IPS DF 6.9 (cell line): ENCODE measurements around the gene SERINC2.

Experiments
- DNase-seq: peaks from one replicate; pipeline ENCODE4 v3.0.0-alpha.2; 2013; ENCODE audit warnings: low read depth, low spot score
- H3K27ac ChIP-seq: one replicate; pipeline ENCODE4 v1.5.1; 2013; ENCODE audit warnings: low read length, control low read depth
- H3K27me3 ChIP-seq: 2 replicates; pipeline ENCODE4 v1.6.1; 2013; ENCODE audit warnings: mild to moderate bottlenecking, low read length; ENCODE audit not compliant: control insufficient read depth, insufficient read depth
- H3K36me3 ChIP-seq: 2 replicates; pipeline ENCODE4 v1.6.1; 2013; ENCODE audit warnings: low read length; ENCODE audit not compliant: control insufficient read depth, insufficient read depth
- H3K4me1 ChIP-seq: 2 replicates; pipeline ENCODE4 v1.6.1; 2013; ENCODE audit warnings: low read length; ENCODE audit not compliant: control insufficient read depth, insufficient read depth
- H3K4me3 ChIP-seq: 2 replicates; pipeline ENCODE4 v1.5.1; 2013; ENCODE audit warnings: mild to moderate bottlenecking, low read length
- H3K9me3 ChIP-seq: 2 replicates; pipeline ENCODE4 v1.6.1; 2013; ENCODE audit warnings: low read length, inconsistent platforms; ENCODE audit not compliant: control insufficient read depth, insufficient read depth
- WGBS: extraction: QIAGEN DNeasy Blood & Tissue Kit; methylation state at CpG from one replicate; pipeline ENCODE4 v1.1.7; 2013; ENCODE audit warnings: mixed read lengths, missing lambda C conversion rate; ENCODE audit not compliant: insufficient read length, insufficient coverage; 5-methylcytosine and 5-hydroxymethylcytosine counted together

SERINC2 gene

GRCh38 chr1:31414980-31415370, 2.0 kb downstream of the SERINC2 start:
- no CpG with 5 or more reads among the region's 4 CpGs for WGBS
- no peaks in the 10 kb centered on the region for H3K9me3 ChIP-seq
- H3K27me3 ChIP-seq: no peaks in the 10 kb centered on the region
- DNase-seq: no peak
- H3K27ac ChIP-seq: no peak overlapping the region
- H3K36me3 ChIP-seq: no peaks in the 10 kb centered on the region
- H3K4me1 ChIP-seq: peaks cover 6% of the 10 kb centered on the region
- H3K4me3 ChIP-seq: no peak overlapping the region

GRCh38 chr1:31415658-31416057, 2.6 kb downstream of the SERINC2 start:
- no peaks in the 10 kb centered on the region for H3K27me3 ChIP-seq
- WGBS: no CpG with 5 or more reads among the region's 2 CpGs
- no peak for DNase-seq
- H3K27ac ChIP-seq: no peak overlapping the region
- peaks cover 6% of the 10 kb centered on the region for H3K4me1 ChIP-seq
- H3K9me3 ChIP-seq: no peaks in the 10 kb centered on the region
- H3K4me3 ChIP-seq: no peak overlapping the region
- no peaks in the 10 kb centered on the region for H3K36me3 ChIP-seq

GRCh38 chr1:31416101-31416736, 3.2 kb downstream of the SERINC2 start:
- DNase-seq: no peak
- Histone ChIP-seq H3K9me3 (no peaks in the 10 kb centered on the region), H3K36me3 (no peaks in the 10 kb centered on the region), H3K4me1 (peaks cover 6% of the 10 kb centered on the region), H3K27ac (no peak overlapping the region), H3K4me3 (no peak overlapping the region), H3K27me3 (no peaks in the 10 kb centered on the region)
- no CpG with 5 or more reads among the region's 7 CpGs for WGBS

GRCh38 chr1:31417148-31417547, 4.1 kb downstream of the SERINC2 start:
- H3K27me3 ChIP-seq: no peaks in the 10 kb centered on the region
- no peaks in the 10 kb centered on the region for H3K36me3 ChIP-seq
- no peaks in the 10 kb centered on the region for H3K9me3 ChIP-seq
- H3K27ac ChIP-seq: no peak overlapping the region
- DNase-seq: no peak
- peaks cover 7% of the 10 kb centered on the region for H3K4me1 ChIP-seq
- H3K4me3 ChIP-seq: no peak overlapping the region
- WGBS: no CpG with 5 or more reads among the region's 3 CpGs

GRCh38 chr1:31418626-31419323, 5.8 kb downstream of the SERINC2 start:
- H3K27me3 ChIP-seq: no peaks in the 10 kb centered on the region
- no peaks in the 10 kb centered on the region for H3K9me3 ChIP-seq
- DNase-seq: no peak
- no peak overlapping the region for H3K27ac ChIP-seq
- H3K36me3 ChIP-seq: no peaks in the 10 kb centered on the region
- H3K4me3 ChIP-seq: no peak overlapping the region
- H3K4me1 ChIP-seq: peaks cover 7% of the 10 kb centered on the region
- no CpG with 5 or more reads among the region's 4 CpGs for WGBS

DNA sequence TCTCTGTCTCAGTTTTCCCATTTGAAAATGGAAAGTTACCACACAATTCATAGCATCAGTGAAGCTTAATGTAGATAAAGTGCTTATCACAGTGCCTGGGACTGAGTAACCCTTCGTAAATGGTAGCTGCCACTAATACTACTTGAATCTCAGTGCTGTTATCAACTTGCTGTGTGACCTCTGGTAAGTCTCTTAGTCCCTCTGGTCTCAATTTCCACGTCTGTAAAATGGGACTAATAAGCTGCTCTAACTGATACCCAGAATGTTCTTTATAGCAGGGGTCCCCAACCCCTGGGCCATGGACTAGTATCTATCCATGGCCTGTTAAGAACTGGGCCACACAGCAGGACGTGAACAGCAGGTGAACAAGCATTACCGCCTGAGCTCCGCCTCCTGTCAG, 7.7 kb downstream of the SERINC2 start:
- Histone ChIP-seq H3K27me3 (no peaks in the 10 kb centered on the region), H3K4me3 (no peak overlapping the region), H3K4me1 (peaks cover 1% of the 10 kb centered on the region; the same call in 1 of the 2 replicates), H3K9me3 (no peaks in the 10 kb centered on the region), H3K27ac (no peak overlapping the region), H3K36me3 (no peaks in the 10 kb centered on the region; the same call in 1 of the 2 replicates)
- no peak for DNase-seq
- WGBS: no CpG with 5 or more reads among the region's 5 CpGs

DNA sequence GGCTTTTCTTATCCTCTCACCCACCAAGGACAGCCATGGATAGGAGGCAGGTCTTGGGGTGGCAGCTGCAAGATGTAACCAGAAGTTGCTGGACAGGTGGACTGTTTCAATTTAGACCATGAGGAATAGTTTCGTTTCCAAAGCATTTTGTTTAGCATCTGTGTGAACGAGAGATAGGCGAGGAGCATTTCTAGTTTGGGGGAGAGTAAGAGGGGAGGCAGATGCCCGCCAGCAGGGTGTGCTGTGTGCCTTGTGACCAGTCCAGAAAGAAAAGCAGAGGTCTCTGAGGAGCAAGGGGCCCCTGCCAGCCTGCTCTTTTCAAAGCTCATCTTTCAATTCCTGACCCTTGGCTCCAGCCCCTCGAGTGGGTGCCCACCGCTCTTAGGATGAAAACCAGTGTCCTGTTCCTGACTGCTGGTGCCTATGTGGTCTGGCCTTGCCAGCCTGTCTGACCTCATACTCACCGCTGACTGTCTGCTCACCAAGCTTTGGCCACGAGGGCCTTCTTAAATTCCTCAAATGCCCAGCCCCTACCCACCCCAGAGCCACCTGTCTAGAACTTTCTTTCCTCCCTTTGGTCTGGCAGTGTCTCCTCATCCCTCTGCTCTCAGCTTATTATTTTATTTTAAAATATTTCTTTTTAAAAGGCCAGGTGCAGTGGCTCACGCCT, 8.5 kb downstream of the SERINC2 start:
- DNase-seq: no peak
- WGBS: no CpG with 5 or more reads among the region's 9 CpGs
- Histone ChIP-seq H3K4me3 (no peak overlapping the region), H3K9me3 (no peaks in the 10 kb centered on the region), H3K36me3 (peaks cover under 1% of the 10 kb centered on the region; the same call in 1 of the 2 replicates), H3K27me3 (no peaks in the 10 kb centered on the region), H3K27ac (no peak overlapping the region), H3K4me1 (peaks cover 1% of the 10 kb centered on the region; the same call in 1 of the 2 replicates)

DNA sequence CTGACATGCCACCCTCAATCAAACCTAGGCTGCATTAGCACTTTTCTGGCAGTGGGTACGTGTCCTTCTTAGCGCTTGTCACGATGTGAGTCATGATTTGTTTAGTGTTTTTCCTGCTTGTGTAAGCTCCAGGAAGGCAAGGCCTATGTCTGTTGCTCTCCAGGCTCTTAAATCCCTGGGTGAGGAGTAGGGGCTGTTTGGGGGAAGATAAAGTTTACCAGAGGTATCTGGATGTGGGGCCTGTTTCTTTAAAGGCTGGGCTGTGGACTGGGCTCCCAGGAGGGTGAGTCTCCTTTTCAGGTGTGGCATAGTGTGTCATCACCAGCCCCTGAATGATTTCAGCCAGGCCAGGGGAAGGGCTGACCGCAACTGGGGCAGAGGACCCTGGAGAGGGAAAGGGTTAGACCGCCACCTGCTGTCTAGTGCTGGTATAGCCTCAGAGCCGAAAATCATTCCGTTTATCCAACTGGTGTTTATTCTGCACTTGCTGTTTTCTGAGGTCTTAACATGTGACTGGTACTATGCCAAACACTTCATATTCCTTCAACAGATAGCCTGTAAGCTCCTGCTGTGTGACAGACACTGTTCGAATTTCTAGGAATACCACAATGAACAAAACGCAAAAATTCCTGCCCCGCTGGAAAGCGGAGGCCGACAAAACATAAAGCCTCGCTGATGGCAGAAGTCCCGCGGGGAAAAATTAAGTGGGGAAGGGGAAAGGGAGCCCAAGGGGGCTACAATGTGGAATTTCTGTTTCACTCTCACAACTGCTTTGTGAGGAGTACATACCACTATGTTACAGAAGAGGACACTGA, 9.7 kb downstream of the SERINC2 start:
- H3K4me1 ChIP-seq: peaks cover 1% of the 10 kb centered on the region; the same call in 1 of the 2 replicates
- no CpG with 5 or more reads among the region's 15 CpGs for WGBS

GRCh38 chr1:31423418-31423947, 10.5 kb downstream of the SERINC2 start:
- peaks cover 1% of the 10 kb centered on the region; the same call in 1 of the 2 replicates for H3K4me1 ChIP-seq
- no peaks in the 10 kb centered on the region for H3K27me3 ChIP-seq
- peaks cover 4% of the 10 kb centered on the region; the same call in 1 of the 2 replicates for H3K36me3 ChIP-seq
- WGBS: no CpG with 5 or more reads among the region's 23 CpGs
- H3K9me3 ChIP-seq: no peaks in the 10 kb centered on the region
- H3K27ac ChIP-seq: no peak overlapping the region
- H3K4me3 ChIP-seq: no peak overlapping the region
- DNase-seq: no peak

More for the DNA sequence above, 9.7 kb downstream of the SERINC2 start:
- Histone ChIP-seq H3K36me3 (peaks cover 4% of the 10 kb centered on the region; the same call in 1 of the 2 replicates), H3K27me3 (no peaks in the 10 kb centered on the region), H3K4me3 (no peak overlapping the region), H3K9me3 (no peaks in the 10 kb centered on the region), H3K27ac (no peak overlapping the region)
- DNase-seq: no peak

- DNase-seq: no peak
- peaks cover 1% of the 10 kb centered on the region; the same call in 1 of the 2 replicates for H3K4me1 ChIP-seq
- no peak overlapping the region for H3K4me3 ChIP-seq
- H3K27ac ChIP-seq: no peak overlapping the region
- H3K9me3 ChIP-seq: no peaks in the 10 kb centered on the region
- H3K36me3 ChIP-seq: peaks cover 11% of the 10 kb centered on the region
- no CpG with 5 or more reads among the region's 15 CpGs for WGBS
- H3K27me3 ChIP-seq: no peaks in the 10 kb centered on the region
These were observed 11.6 kb downstream of the SERINC2 start for GRCh38 chr1:31424568-31424967.
